Measurements from ENCODE around the gene TIMM44.

DNA sequence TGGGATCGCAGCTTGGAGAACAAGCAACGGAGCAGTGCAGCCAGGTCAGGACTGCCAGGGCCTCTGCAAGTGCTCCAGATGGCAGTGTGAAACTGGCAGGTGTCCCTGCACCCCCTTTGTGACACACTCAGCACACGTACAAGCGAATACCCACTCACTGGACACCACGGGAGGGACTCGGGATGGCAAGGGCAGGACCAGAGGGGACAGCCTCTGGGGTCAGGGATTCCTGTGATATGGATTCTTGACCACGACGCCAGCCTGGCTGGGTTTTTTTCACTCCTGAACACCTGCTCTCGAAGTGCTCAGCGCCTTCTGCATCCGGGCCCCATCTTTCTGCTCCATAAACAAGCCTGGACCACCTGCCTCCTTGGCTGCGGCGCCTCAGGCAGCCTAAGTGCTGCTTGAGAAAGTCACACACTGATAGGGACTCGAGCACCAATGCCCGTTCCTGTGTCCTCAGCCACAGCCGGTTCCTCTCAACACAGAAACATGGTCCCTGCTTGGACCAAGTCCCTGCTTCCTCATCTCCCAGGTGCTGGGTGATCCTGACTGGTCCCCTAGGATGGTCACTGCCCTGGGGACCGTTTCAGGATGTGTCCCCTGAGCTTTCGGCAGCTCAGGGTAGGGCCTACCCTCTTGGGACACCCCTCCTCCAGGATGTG lies 40.0 kb upstream of the TIMM44 start:
- TF ChIP-seq POLR2A (IDR thresholded peaks at IDR 0.05) = no peak
- TF ChIP-seq, protein P1, sequence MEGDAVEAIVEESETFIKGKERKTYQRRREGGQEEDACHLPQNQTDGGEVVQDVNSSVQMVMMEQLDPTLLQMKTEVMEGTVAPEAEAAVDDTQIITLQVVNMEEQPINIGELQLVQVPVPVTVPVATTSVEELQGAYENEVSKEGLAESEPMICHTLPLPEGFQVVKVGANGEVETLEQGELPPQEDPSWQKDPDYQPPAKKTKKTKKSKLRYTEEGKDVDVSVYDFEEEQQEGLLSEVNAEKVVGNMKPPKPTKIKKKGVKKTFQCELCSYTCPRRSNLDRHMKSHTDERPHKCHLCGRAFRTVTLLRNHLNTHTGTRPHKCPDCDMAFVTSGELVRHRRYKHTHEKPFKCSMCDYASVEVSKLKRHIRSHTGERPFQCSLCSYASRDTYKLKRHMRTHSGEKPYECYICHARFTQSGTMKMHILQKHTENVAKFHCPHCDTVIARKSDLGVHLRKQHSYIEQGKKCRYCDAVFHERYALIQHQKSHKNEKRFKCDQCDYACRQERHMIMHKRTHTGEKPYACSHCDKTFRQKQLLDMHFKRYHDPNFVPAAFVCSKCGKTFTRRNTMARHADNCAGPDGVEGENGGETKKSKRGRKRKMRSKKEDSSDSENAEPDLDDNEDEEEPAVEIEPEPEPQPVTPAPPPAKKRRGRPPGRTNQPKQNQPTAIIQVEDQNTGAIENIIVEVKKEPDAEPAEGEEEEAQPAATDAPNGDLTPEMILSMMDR (IDR thresholded peaks at IDR 0.05) = no peak

Data from sigmoid colon (tissue), 3 donors.